ENCODE results near the gene VRTN.

VRTN gene

DNA sequence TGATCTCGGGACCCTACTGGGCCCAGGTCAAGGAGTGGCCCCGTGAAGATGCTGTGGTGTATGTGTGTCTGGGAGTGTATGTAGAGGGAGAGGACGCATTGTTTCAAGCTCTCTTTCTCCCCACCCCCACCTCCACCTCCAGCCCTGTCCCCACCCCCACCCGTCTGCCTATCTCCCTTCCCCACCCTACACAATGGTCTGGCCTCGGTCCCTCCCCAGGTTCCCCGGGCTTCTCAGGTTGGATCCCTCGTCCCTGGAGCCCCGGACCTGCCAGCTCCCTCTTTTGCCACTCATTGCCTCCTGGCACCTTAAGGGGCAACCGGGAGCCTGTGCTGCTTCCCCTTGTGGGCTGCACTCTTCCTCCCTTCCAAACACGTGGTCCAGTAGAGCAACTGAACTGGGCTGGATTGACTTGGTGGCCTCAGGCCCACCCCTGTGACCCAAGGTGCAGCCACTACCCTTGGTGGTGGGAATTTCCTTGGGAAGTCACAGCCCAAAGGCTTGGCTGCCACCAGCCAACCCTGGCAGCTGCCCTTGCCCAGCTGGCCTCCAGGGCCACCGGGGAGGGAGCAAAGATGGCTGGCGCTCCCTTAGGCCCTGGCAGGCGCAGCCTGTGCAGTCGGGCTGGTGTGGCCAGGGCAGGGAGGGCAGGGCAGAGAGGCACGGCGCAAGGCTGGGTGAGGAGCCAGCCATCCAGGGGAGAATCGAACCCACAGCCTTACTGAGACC, 628 bp downstream of the VRTN start:
- no peaks in the 10 kb centered on the region for H3K27me3 ChIP-seq (ENCODE audit: control insufficient read depth in 1 of 2, insufficient read depth in 2 of 2, low read length in 2 of 2)

DNA sequence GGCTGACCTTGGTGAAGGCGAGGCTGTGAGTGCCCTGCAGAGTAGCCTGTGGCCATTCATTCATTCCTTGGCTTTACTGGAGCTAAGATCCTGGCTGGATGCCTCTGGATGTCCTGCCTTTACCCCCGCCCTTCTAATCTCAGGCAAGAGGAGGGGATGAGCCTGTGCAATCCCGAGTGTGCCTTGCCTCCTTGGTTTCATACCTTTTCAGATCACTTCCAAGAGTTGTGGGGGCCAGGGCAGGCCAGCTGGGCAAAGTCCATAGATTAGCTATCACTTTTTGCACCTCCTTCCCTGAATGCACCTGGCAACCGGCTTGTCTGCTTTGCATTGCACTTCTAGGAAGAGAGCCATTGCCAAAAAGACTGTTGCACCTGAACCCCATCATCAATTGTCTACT, 1.5 kb downstream of the VRTN start:
- no peaks in the 10 kb centered on the region for H3K9me3 ChIP-seq (ENCODE audit: control insufficient read depth in 1 of 2, low read length in 2 of 2)
- no peak overlapping the region for H3K9ac ChIP-seq (ENCODE audit: low read depth in 1 of 2, low read length in 2 of 2)
- H3K4me3 ChIP-seq (ENCODE audit: low read depth in 1 of 2, low read length in 2 of 2): peak overlapping the region in 1 of 2 donors; percentile 32
- H3K27ac ChIP-seq (ENCODE audit: low read depth, low read length): no peak overlapping the region
- H3K27me3 ChIP-seq (ENCODE audit: control insufficient read depth in 1 of 2, insufficient read depth in 2 of 2, low read length in 2 of 2): no peaks in the 10 kb centered on the region
- no peaks in the 10 kb centered on the region for H3K36me3 ChIP-seq (ENCODE audit: control insufficient read depth in 1 of 2, insufficient read depth in 2 of 2, low read length in 2 of 2)
- peaks cover 20 to 26% of the 10 kb centered on the region in 2 donors for H3K4me1 ChIP-seq (ENCODE audit: control insufficient read depth in 1 of 2, insufficient read depth in 2 of 2, low read length in 2 of 2)

More for the DNA sequence above, 628 bp downstream of the VRTN start:
- no peak overlapping the region for H3K9ac ChIP-seq (ENCODE audit: low read depth in 1 of 2, low read length in 2 of 2)
- peaks cover 20 to 26% of the 10 kb centered on the region in 2 donors for H3K4me1 ChIP-seq (ENCODE audit: control insufficient read depth in 1 of 2, insufficient read depth in 2 of 2, low read length in 2 of 2)
- peak overlapping the region in 1 of 2 donors; percentile 28 for H3K4me3 ChIP-seq (ENCODE audit: low read depth in 1 of 2, low read length in 2 of 2)
- H3K27ac ChIP-seq (ENCODE audit: low read depth, low read length): no peak overlapping the region
- no peaks in the 10 kb centered on the region for H3K9me3 ChIP-seq (ENCODE audit: control insufficient read depth in 1 of 2, low read length in 2 of 2)
- H3K36me3 ChIP-seq (ENCODE audit: control insufficient read depth in 1 of 2, insufficient read depth in 2 of 2, low read length in 2 of 2): no peaks in the 10 kb centered on the region

DNA sequence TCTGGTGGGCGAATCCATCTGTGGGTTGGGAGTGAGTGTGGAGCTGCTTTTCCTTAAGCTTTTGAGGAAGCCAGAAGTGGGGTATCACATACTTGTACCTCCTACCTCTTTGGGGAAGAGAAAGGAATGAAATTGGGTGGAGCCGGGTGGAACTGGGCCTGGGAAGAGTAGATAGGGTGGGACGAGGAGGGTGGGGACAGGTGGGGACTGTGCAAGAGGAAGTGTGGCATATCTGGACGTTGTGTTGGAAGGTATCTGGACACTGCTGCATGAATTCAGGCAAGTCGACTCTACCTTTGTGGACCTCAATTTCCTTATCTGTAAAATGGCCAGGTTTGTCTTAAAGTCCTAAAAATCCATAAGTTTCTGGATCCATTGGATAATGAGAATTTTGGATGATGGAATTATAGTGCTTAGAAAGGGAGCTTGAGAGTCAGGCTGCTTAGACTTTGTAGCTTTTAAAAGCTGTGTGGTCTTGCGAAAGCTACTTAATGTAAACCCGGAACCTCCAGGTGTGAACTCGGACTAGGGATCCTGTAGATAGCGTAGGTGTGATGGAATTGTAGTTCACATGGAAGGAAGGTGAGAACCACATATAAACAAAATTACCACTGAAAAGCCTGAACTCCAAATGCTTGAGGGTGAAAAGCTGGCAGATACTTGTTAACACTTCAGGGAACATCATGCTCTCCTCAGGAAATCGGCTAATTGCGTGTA, 2.1 kb downstream of the VRTN start:
- peaks cover 20 to 26% of the 10 kb centered on the region in 2 donors for H3K4me1 ChIP-seq (ENCODE audit: control insufficient read depth in 1 of 2, insufficient read depth in 2 of 2, low read length in 2 of 2)
- H3K9ac ChIP-seq (ENCODE audit: low read depth in 1 of 2, low read length in 2 of 2): no peak overlapping the region
- no peaks in the 10 kb centered on the region for H3K27me3 ChIP-seq (ENCODE audit: control insufficient read depth in 1 of 2, insufficient read depth in 2 of 2, low read length in 2 of 2)
- peak overlapping the region in 1 of 2 donors; percentile 32 for H3K4me3 ChIP-seq (ENCODE audit: low read depth in 1 of 2, low read length in 2 of 2)
- H3K36me3 ChIP-seq (ENCODE audit: control insufficient read depth in 1 of 2, insufficient read depth in 2 of 2, low read length in 2 of 2): no peaks in the 10 kb centered on the region
- H3K27ac ChIP-seq (ENCODE audit: low read depth, low read length): no peak overlapping the region
- no peaks in the 10 kb centered on the region for H3K9me3 ChIP-seq (ENCODE audit: control insufficient read depth in 1 of 2, low read length in 2 of 2)

GRCh38 chr14:74350928-74351323, 2.7 kb downstream of the VRTN start:
- Histone ChIP-seq H3K27ac (ENCODE audit: low read depth, low read length) (no peak overlapping the region), H3K9ac (ENCODE audit: low read depth in 1 of 2, low read length in 2 of 2) (no peak overlapping the region), H3K4me1 (ENCODE audit: control insufficient read depth in 1 of 2, insufficient read depth in 2 of 2, low read length in 2 of 2) (peaks cover 20 to 26% of the 10 kb centered on the region in 2 donors), H3K9me3 (ENCODE audit: control insufficient read depth in 1 of 2, low read length in 2 of 2) (no peaks in the 10 kb centered on the region), H3K4me3 (ENCODE audit: low read depth in 1 of 2, low read length in 2 of 2) (no peak overlapping the region), H3K36me3 (ENCODE audit: control insufficient read depth in 1 of 2, insufficient read depth in 2 of 2, low read length in 2 of 2) (no peaks in the 10 kb centered on the region), H3K27me3 (ENCODE audit: control insufficient read depth in 1 of 2, insufficient read depth in 2 of 2, low read length in 2 of 2) (no peaks in the 10 kb centered on the region)

DNA sequence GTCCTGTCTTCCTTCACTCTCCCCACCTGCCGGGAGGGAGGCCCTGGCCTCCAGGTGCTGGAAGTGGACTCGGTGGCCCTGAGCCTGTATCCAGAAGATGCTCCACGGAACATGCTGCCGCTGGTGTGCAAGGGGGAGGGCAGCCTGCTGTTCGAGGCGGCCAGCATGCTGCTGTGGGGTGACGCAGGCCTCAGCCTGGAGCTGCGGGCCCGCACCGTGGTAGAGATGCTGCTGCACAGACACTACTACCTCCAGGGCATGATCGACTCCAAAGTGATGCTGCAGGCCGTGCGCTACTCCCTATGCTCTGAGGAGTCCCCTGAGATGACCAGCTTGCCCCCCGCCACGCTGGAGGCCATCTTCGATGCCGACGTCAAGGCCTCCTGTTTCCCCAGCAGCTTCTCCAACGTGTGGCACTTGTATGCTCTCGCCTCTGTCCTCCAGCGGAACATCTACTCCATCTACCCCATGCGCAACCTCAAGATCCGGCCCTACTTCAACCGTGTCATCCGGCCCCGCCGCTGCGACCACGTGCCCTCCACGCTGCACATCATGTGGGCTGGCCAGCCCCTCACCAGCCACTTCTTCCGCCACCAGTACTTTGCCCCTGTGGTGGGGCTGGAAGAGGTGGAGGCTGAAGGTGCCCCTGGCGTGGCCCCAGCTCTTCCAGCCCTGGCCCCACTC, 8.8 kb downstream of the VRTN start:
- H3K27ac ChIP-seq (ENCODE audit: low read depth, low read length): no peak overlapping the region
- no peaks in the 10 kb centered on the region for H3K27me3 ChIP-seq (ENCODE audit: control insufficient read depth in 1 of 2, insufficient read depth in 2 of 2, low read length in 2 of 2)
- no peaks in the 10 kb centered on the region for H3K9me3 ChIP-seq (ENCODE audit: control insufficient read depth in 1 of 2, low read length in 2 of 2)
- H3K36me3 ChIP-seq (ENCODE audit: control insufficient read depth in 1 of 2, insufficient read depth in 2 of 2, low read length in 2 of 2): no peaks in the 10 kb centered on the region
- no peak overlapping the region for H3K4me3 ChIP-seq (ENCODE audit: low read depth in 1 of 2, low read length in 2 of 2)
- H3K4me1 ChIP-seq (ENCODE audit: control insufficient read depth in 1 of 2, insufficient read depth in 2 of 2, low read length in 2 of 2): no peaks in the 10 kb centered on the region
- no peak overlapping the region for H3K9ac ChIP-seq (ENCODE audit: low read depth in 1 of 2, low read length in 2 of 2)

DNA sequence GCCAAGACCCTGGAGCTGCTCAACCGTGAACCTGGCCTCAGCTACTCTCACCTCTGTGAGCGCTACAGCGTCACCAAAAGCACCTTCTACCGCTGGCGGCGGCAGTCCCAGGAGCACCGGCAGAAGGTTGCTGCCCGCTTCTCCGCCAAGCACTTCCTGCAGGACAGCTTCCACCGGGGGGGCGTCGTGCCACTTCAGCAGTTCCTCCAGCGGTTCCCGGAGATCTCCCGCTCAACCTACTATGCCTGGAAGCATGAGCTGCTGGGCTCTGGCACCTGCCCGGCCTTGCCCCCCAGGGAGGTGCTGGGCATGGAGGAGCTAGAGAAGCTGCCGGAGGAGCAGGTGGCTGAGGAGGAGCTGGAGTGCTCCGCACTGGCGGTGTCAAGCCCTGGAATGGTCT, 9.3 kb downstream of the VRTN start:
- Histone ChIP-seq H3K27me3 (ENCODE audit: control insufficient read depth in 1 of 2, insufficient read depth in 2 of 2, low read length in 2 of 2) (no peaks in the 10 kb centered on the region), H3K36me3 (ENCODE audit: control insufficient read depth in 1 of 2, insufficient read depth in 2 of 2, low read length in 2 of 2) (no peaks in the 10 kb centered on the region), H3K9me3 (ENCODE audit: control insufficient read depth in 1 of 2, low read length in 2 of 2) (no peaks in the 10 kb centered on the region), H3K4me3 (ENCODE audit: low read depth in 1 of 2, low read length in 2 of 2) (no peak overlapping the region), H3K4me1 (ENCODE audit: control insufficient read depth in 1 of 2, insufficient read depth in 2 of 2, low read length in 2 of 2) (no peaks in the 10 kb centered on the region), H3K9ac (ENCODE audit: low read depth in 1 of 2, low read length in 2 of 2) (no peak overlapping the region), H3K27ac (ENCODE audit: low read depth, low read length) (no peak overlapping the region)

GRCh38 chr14:74358176-74358829, 10.0 kb downstream of the VRTN start:
- no peaks in the 10 kb centered on the region for H3K4me1 ChIP-seq (ENCODE audit: control insufficient read depth in 1 of 2, insufficient read depth in 2 of 2, low read length in 2 of 2)
- no peak overlapping the region for H3K4me3 ChIP-seq (ENCODE audit: low read depth in 1 of 2, low read length in 2 of 2)
- H3K9ac ChIP-seq (ENCODE audit: low read depth in 1 of 2, low read length in 2 of 2): no peak overlapping the region
- H3K27me3 ChIP-seq (ENCODE audit: control insufficient read depth in 1 of 2, insufficient read depth in 2 of 2, low read length in 2 of 2): no peaks in the 10 kb centered on the region
- no peaks in the 10 kb centered on the region for H3K36me3 ChIP-seq (ENCODE audit: control insufficient read depth in 1 of 2, insufficient read depth in 2 of 2, low read length in 2 of 2)
- H3K9me3 ChIP-seq (ENCODE audit: control insufficient read depth in 1 of 2, low read length in 2 of 2): no peaks in the 10 kb centered on the region
- H3K27ac ChIP-seq (ENCODE audit: low read depth, low read length): no peak overlapping the region

DNA sequence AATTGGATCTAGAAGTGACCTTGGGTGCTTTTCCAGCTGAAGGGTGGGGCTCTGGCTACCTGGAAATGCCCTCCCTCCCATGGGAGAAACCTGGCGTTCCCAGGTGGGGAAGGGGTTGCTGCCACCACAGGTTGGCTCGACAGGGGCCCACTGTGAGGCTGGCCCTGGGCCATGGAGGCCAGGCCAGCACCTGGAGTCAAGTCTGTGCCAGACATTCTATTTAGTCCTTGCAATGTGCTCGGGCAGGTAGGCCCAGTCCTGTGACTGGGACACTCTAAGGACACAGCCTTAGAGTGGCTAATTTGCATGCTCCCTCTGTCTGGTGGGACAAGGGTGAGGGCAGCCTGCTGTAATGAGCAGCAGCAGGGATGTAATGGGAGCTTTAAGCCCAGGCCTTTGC, 11.9 kb downstream of the VRTN start:
- Histone ChIP-seq H3K9ac (ENCODE audit: low read depth in 1 of 2, low read length in 2 of 2) (no peak overlapping the region), H3K4me1 (ENCODE audit: control insufficient read depth in 1 of 2, insufficient read depth in 2 of 2, low read length in 2 of 2) (no peaks in the 10 kb centered on the region), H3K9me3 (ENCODE audit: control insufficient read depth in 1 of 2, low read length in 2 of 2) (no peaks in the 10 kb centered on the region), H3K4me3 (ENCODE audit: low read depth in 1 of 2, low read length in 2 of 2) (no peak overlapping the region), H3K27ac (ENCODE audit: low read depth, low read length) (no peak overlapping the region), H3K36me3 (ENCODE audit: control insufficient read depth in 1 of 2, insufficient read depth in 2 of 2, low read length in 2 of 2) (no peaks in the 10 kb centered on the region), H3K27me3 (ENCODE audit: control insufficient read depth in 1 of 2, insufficient read depth in 2 of 2, low read length in 2 of 2) (peaks cover 0 to 4% of the 10 kb centered on the region in 2 donors)

GRCh38 chr14:74362361-74362915, 14.2 kb downstream of the VRTN start:
- no peaks in the 10 kb centered on the region for H3K36me3 ChIP-seq (ENCODE audit: control insufficient read depth in 1 of 2, insufficient read depth in 2 of 2, low read length in 2 of 2)
- H3K27ac ChIP-seq (ENCODE audit: low read depth, low read length): no peak overlapping the region
- H3K9ac ChIP-seq (ENCODE audit: low read depth in 1 of 2, low read length in 2 of 2): no peak overlapping the region
- H3K27me3 ChIP-seq (ENCODE audit: control insufficient read depth in 1 of 2, insufficient read depth in 2 of 2, low read length in 2 of 2): peaks cover 0 to 4% of the 10 kb centered on the region in 2 donors
- H3K4me3 ChIP-seq (ENCODE audit: low read depth in 1 of 2, low read length in 2 of 2): peak overlapping the region in 1 of 2 donors; percentile 16
- no peaks in the 10 kb centered on the region for H3K4me1 ChIP-seq (ENCODE audit: control insufficient read depth in 1 of 2, insufficient read depth in 2 of 2, low read length in 2 of 2)
- no peaks in the 10 kb centered on the region for H3K9me3 ChIP-seq (ENCODE audit: control insufficient read depth in 1 of 2, low read length in 2 of 2)
